Measurements from ENCODE around the gene ACSL5.
"Not testable (repeated sequence)": the region's sequence is repeated elsewhere in the genome, so short reads cannot be mapped to it uniquely, and the experiment has no call there.

Gene ACSL5

GRCh38 chr10:112421731-112422130, 47.8 kb downstream of the ACSL5 start:
- DNase-seq = no peak

- DNase-seq = no peak
Measured at GRCh38 chr10:112424651-112425050, 50.7 kb downstream of the ACSL5 start.

GRCh38 chr10:112426111-112426510, 52.2 kb downstream of the ACSL5 start:
- peak; percentile 34 for DNase-seq

GRCh38 chr10:112429147-112429546, 55.2 kb downstream of the ACSL5 start:
- no peak for DNase-seq

GRCh38 chr10:112429654-112430230, 55.8 kb downstream of the ACSL5 start:
- no peak for DNase-seq

GRCh38 chr10:112433136-112433535, 59.2 kb downstream of the ACSL5 start:
- DNase-seq = no peak

GRCh38 chr10:112434988-112435619, 61.2 kb downstream of the ACSL5 start:
- DNase-seq = peak; percentile 5

GRCh38 chr10:112438356-112438755, 64.4 kb downstream of the ACSL5 start:
- no peak for DNase-seq

GRCh38 chr10:112441520-112441919, 67.6 kb downstream of the ACSL5 start:
- DNase-seq = peak; percentile 15

GRCh38 chr10:112442063-112442462, 68.1 kb downstream of the ACSL5 start:
- no peak for DNase-seq

- no peak for DNase-seq
Measured at GRCh38 chr10:112446055-112446854, 72.3 kb downstream of the ACSL5 start.

- DNase-seq = peak; percentile 82
Measured at GRCh38 chr10:112446855-112447619, 73.1 kb downstream of the ACSL5 start, which contains the start of the genes VTI1A and ZDHHC6. Gene VTI1A, plus strand, starts transcription at chr10:112447215. Its CDS starts 159 bp downstream, at chr10:112447374. Gene ZDHHC6, minus strand, starts transcription at chr10:112446914. Its CDS starts 1,478 bp downstream, at chr10:112445436.

- DNase-seq = no peak
Measured at GRCh38 chr10:112447620-112447928, 73.7 kb downstream of the ACSL5 start.

GRCh38 chr10:112448888-112449287, 75.0 kb downstream of the ACSL5 start:
- DNase-seq = no peak

- DNase-seq = no peak
Measured at GRCh38 chr10:112454910-112455779, 81.2 kb downstream of the ACSL5 start.

GRCh38 chr10:112456533-112456932, 82.6 kb downstream of the ACSL5 start:
- DNase-seq = no peak

GRCh38 chr10:112460366-112460765, 86.5 kb downstream of the ACSL5 start:
- DNase-seq = no peak

GRCh38 chr10:112461029-112461887, 87.3 kb downstream of the ACSL5 start:
- DNase-seq = no peak

- DNase-seq = not testable (repeated sequence)
Measured at GRCh38 chr10:112464074-112464473, 90.2 kb downstream of the ACSL5 start.

- DNase-seq = no peak
Measured at GRCh38 chr10:112465299-112465883, 91.5 kb downstream of the ACSL5 start.

- DNase-seq = no peak
Measured at GRCh38 chr10:112466802-112467201, 92.9 kb downstream of the ACSL5 start.

Data from NCI-H82 (cell line).